HFFc6 (cell line): Measurements from ENCODE around the gene HDAC10. TPM values are rescaled to one million over a fixed set of nuclear protein-coding genes. Genes with fewer than 3 reads are reported as not detected.

Source experiments
- DNase-seq: peaks from one replicate; pipeline ENCODE4 v3.0.0-alpha.2; 2018
- H3K27ac Mint-ChIP-seq: 2 replicates; pipeline ENCODE4 v1.8.0; 2020; ENCODE audit warnings: mild to moderate bottlenecking, mixed read lengths
- H3K27me3 Mint-ChIP-seq: 2 replicates; pipeline ENCODE4 v1.8.0; 2021; ENCODE audit warnings: mild to moderate bottlenecking, moderate library complexity, mixed read lengths; ENCODE audit not compliant: insufficient read depth
- H3K36me3 Mint-ChIP-seq: 2 replicates; pipeline ENCODE4 v1.8.0; 2021; ENCODE audit warnings: low read depth, mixed read lengths
- H3K4me1 Mint-ChIP-seq: 2 replicates; pipeline ENCODE4 v1.8.0; 2020; ENCODE audit warnings: low read depth, mixed read lengths
- H3K4me3 Mint-ChIP-seq: 2 replicates; pipeline ENCODE4 v1.8.0; 2020; ENCODE audit warnings: mild to moderate bottlenecking, moderate library complexity, mixed read lengths
- H3K9me3 Mint-ChIP-seq: 2 replicates; pipeline ENCODE4 v1.8.0; 2020; ENCODE audit warnings: mild to moderate bottlenecking, mixed read lengths
- CTCF ChIP-seq: fragments of 200-600 bp; sonication (generic); IDR thresholded peaks from 2 replicates; pipeline ENCODE4 v1.5.0; 2021; ENCODE audit warnings: antibody characterized with exemption, mild to moderate bottlenecking
- total RNA-seq, 6 experiments: library from RNA; stranded (reverse); fragmentation: NEBNext Ultra II Directional; extraction: Animal tissue kit (Norgen Biotek cat#: 25700); gene quantifications; 2 replicates in 1 of 6; 3 replicates in 5 of 6; pipeline ENCODE4 v1.2.3, GENCODE V29; 2021

The HDAC10 gene
- total RNA-seq, 6 experiments from 2014 or later = 24.2 to 30.9 (median 28.9) TPM

- Mint-ChIP-seq H3K36me3 (peaks cover 10% of the 10 kb centered on the region), H3K27me3 (no peaks in the 10 kb centered on the region), H3K27ac (no peak overlapping the region), H3K4me3 (no peak overlapping the region), H3K9me3 (no peaks in the 10 kb centered on the region), H3K4me1 (peaks cover 10% of the 10 kb centered on the region)
- no peak for DNase-seq
- TF ChIP-seq CTCF = no peak
These were observed 53.0 kb downstream of the HDAC10 start for GRCh38 chr22:50197856-50198623.

GRCh38 chr22:50197000-50197800 is 53.9 kb downstream of the HDAC10 start:
- Mint-ChIP-seq H3K27ac (no peak overlapping the region), H3K9me3 (no peaks in the 10 kb centered on the region), H3K4me3 (no peak overlapping the region), H3K36me3 (peaks cover 3% of the 10 kb centered on the region; the same call in 1 of the 2 replicates), H3K4me1 (peaks cover 7% of the 10 kb centered on the region), H3K27me3 (no peaks in the 10 kb centered on the region; the same call in 1 of the 2 replicates)
- no peak for TF ChIP-seq CTCF
- no peak for DNase-seq

GRCh38 chr22:50196256-50196655 is 54.8 kb downstream of the HDAC10 start:
- H3K27ac Mint-ChIP-seq = no peak overlapping the region
- H3K9me3 Mint-ChIP-seq = no peaks in the 10 kb centered on the region
- H3K4me3 Mint-ChIP-seq = no peak overlapping the region
- H3K36me3 Mint-ChIP-seq = no peaks in the 10 kb centered on the region
- no peaks in the 10 kb centered on the region; the same call in 1 of the 2 replicates for H3K27me3 Mint-ChIP-seq
- peaks cover 12% of the 10 kb centered on the region for H3K4me1 Mint-ChIP-seq
- DNase-seq = no peak
- TF ChIP-seq CTCF = no peak

Other genes with a start within 250 kb of the HDAC10 start
- not detected for gene IL17REL, start 238.5 kb downstream of the HDAC10 start, total RNA-seq
- gene TTLL8, start 193.0 kb downstream of the HDAC10 start, total RNA-seq = not detected
- gene MLC1, start 165.8 kb downstream of the HDAC10 start, total RNA-seq = not detected
- 1 to 10 TPM in 1 of 6 experiments, under 1 TPM in 5; 0.09 to 1.3 (median 0.26) TPM for gene MOV10L1, start 161.3 kb downstream of the HDAC10 start, total RNA-seq
- 1 to 10 TPM; 1.2 to 2.3 (median 1.3) TPM for gene PANX2, start 80.5 kb downstream of the HDAC10 start, total RNA-seq
- 10 to 100 TPM; 25.0 to 36.0 (median 27.6) TPM for gene TRABD, start 65.4 kb downstream of the HDAC10 start, total RNA-seq
- 10 to 100 TPM; 14.4 to 18.0 (median 16.0) TPM for gene SELENOO, start 50.3 kb downstream of the HDAC10 start, total RNA-seq
- gene TUBGCP6, start 6.2 kb downstream of the HDAC10 start, total RNA-seq = 10 to 100 TPM; 20.1 to 26.8 (median 21.7) TPM
- 10 to 100 TPM; 31.4 to 39.5 (median 34.1) TPM for gene MAPK12, start 10.4 kb upstream of the HDAC10 start, total RNA-seq
- 10 to 100 TPM in 1 of 6 experiments, 1 to 10 TPM in 5; 6.0 to 10.2 (median 7.8) TPM for gene MAPK11, start 19.1 kb upstream of the HDAC10 start, total RNA-seq
- gene PLXNB2, start 56.4 kb upstream of the HDAC10 start, total RNA-seq = 100 to 1,000 TPM; 280 to 370 (median 291) TPM
- gene DENND6B, start 75.7 kb upstream of the HDAC10 start, total RNA-seq = 1 to 10 TPM; 1.4 to 2.5 (median 1.9) TPM
- gene PPP6R2, start 92.1 kb upstream of the HDAC10 start, total RNA-seq = 10 to 100 TPM; 41.9 to 47.0 (median 43.6) TPM
- 10 to 100 TPM; 63.9 to 76.7 (median 71.2) TPM for gene SBF1, start 223.8 kb upstream of the HDAC10 start, total RNA-seq
- gene ADM2, start 230.3 kb upstream of the HDAC10 start, total RNA-seq = 1 to 10 TPM in 5 of 6 experiments, under 1 TPM in 1; 0.91 to 3.4 (median 1.2) TPM
- gene MIOX, start 235.6 kb upstream of the HDAC10 start, total RNA-seq = not detected